ENCODE results near the gene GFM1.

GFM1 gene

DNA sequence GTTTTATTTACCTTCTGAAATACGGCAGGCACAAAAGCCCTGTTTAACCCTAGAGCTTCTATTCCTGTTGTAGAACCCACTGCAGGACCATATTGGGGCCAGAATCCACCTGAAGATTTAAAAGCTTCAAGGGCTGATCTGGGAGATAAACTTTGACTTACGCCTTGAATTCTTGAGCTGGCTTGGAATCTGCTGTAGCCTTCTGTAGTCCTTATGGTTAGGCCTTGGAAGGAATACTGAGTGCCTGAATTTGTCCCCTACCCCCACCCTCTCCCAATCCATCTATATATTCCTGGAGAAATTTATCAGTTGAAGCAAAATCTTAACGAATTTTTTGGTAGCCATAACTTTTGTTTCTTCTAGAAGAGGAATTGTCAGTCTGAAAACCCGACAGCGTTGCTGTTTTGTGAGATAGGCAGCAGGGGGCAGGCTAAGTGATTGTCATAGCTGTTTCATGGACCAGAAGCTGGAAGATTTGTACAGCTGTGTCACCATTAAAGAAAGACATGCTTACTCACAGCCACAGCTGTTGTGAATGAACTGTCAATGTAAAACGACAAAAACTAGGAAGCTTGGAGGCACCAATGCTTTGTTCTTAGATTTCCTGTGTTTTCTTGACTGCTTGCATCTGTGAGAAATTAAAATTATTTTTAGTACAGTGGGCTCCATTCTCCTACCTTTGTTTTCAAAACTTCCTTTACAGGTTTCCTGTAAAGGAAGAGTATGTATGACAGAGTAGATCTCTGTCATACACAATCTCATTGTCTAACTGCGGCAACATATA lies 15.3 kb downstream of the GFM1 start:
- DNase-seq (ENCODE audit: low read depth) = peak; percentile 5
- H3K4me3 ChIP-seq (ENCODE audit: low read depth, low read length) = no peak overlapping the region
- TF ChIP-seq, protein P1, sequence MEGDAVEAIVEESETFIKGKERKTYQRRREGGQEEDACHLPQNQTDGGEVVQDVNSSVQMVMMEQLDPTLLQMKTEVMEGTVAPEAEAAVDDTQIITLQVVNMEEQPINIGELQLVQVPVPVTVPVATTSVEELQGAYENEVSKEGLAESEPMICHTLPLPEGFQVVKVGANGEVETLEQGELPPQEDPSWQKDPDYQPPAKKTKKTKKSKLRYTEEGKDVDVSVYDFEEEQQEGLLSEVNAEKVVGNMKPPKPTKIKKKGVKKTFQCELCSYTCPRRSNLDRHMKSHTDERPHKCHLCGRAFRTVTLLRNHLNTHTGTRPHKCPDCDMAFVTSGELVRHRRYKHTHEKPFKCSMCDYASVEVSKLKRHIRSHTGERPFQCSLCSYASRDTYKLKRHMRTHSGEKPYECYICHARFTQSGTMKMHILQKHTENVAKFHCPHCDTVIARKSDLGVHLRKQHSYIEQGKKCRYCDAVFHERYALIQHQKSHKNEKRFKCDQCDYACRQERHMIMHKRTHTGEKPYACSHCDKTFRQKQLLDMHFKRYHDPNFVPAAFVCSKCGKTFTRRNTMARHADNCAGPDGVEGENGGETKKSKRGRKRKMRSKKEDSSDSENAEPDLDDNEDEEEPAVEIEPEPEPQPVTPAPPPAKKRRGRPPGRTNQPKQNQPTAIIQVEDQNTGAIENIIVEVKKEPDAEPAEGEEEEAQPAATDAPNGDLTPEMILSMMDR (IDR thresholded peaks at IDR 0.05; ENCODE audit: low read depth, low read length, missing control alignments) = peak; percentile 66

DNA sequence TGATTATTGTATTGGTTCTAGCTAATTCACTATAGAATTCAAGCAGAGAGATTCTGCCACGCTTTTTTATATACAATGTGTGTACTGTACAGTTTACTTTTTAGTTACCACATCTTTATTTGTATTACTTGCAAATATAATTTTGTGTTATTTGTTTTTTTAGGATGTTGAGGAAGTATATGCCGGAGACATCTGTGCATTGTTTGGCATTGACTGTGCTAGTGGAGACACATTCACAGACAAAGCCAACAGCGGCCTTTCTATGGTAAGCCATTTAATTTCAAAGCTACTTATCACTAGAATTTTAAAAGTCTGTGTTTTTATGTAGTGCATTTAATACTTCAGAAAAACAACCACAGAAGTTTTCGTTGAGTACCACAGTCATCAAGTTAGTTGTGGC lies 16.4 kb downstream of the GFM1 start:
- no peak overlapping the region for H3K4me3 ChIP-seq (ENCODE audit: low read depth, low read length)
- DNase-seq (ENCODE audit: low read depth) = no peak
- TF ChIP-seq, protein P1 (IDR thresholded peaks at IDR 0.05; ENCODE audit: low read depth, low read length, missing control alignments) = no peak

DNA sequence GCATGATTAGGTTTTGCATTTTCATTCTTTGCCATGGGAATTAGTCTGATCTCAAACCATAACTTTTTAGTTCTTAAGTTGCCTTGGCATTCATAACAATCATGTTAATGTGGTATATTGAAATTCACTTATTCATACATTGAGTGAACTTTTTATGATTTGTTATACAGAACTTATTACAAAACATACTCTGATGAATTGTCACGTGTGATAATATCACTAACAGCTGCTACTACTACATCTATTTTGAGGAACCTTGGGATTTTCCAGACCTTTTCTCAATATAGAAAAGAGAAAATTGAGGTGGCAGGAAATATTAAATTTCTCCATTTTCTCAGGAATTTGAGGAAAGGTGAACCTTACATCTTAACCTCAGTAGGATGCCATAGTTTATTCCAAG lies 18.9 kb downstream of the GFM1 start:
- TF ChIP-seq, protein P1 (IDR thresholded peaks at IDR 0.05; ENCODE audit: low read depth, low read length, missing control alignments) = no peak
- no peak for DNase-seq (ENCODE audit: low read depth)
- H3K4me3 ChIP-seq (ENCODE audit: low read depth, low read length) = no peak overlapping the region

DNA sequence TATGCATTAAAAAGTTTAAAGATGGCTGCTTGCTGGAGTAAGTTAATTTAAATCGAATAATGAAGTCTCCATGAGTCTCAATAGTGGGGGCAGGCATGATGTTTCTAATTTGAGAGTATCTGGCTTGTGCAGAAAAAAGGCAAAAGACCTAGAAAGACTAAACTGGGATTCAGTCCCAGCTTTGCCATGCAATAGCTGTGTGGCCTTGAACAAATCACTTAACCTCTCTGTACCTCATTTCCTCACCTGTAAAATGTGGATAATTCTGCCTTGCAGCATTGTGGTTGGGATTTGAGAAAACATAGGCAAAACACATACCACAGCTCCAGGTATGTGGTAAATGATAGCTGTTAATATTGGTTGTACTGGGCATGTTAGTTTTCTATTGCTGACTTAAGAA lies 19.5 kb downstream of the GFM1 start:
- H3K4me3 ChIP-seq (ENCODE audit: low read depth, low read length) = no peak overlapping the region
- TF ChIP-seq, protein P1 (IDR thresholded peaks at IDR 0.05; ENCODE audit: low read depth, low read length, missing control alignments) = no peak
- DNase-seq (ENCODE audit: low read depth) = no peak

DNA sequence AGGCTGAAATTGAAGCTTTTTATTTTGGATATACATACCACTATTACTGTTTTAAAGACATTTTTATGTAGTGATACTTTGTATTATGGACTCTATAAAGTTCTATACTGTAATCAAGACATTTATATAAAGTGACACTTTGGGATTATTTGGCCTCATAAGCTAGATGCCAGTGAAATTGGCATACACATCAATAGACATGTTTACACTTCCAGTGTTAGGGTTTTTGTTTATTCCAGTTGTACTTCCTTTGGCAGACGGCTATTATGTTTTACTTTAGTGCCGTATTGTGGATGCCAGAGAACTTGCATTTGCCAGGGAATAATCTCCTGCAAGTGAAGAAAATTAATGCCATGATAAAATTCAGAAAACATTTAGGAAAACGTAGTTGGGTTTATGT lies 22.1 kb downstream of the GFM1 start:
- DNase-seq (ENCODE audit: low read depth) = no peak
- no peak overlapping the region for H3K4me3 ChIP-seq (ENCODE audit: low read depth, low read length)
- TF ChIP-seq, protein P1 (IDR thresholded peaks at IDR 0.05; ENCODE audit: low read depth, low read length, missing control alignments) = no peak

DNA sequence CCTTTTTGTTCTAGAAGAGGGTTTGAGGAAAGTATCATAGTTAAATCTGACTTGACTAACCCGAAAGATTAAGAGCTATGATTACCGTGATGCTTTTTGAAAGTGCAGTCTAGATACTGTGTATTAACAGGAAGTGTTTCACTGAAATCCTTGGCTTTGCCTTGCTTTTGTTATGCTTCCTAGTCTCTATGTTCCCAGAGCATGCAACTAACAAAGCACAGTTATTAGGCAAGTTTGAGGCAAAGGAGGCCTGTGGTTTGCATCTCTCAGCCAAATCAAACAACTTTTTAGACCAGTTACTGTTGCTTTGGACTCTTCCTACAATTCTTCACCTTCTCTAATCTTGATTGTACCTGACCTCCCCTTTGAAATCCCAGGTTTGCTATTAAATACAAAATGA lies 24.2 kb downstream of the GFM1 start:
- TF ChIP-seq, protein P1 (IDR thresholded peaks at IDR 0.05; ENCODE audit: low read depth, low read length, missing control alignments) = no peak
- H3K4me3 ChIP-seq (ENCODE audit: low read depth, low read length) = no peak overlapping the region
- no peak for DNase-seq (ENCODE audit: low read depth)

DNA sequence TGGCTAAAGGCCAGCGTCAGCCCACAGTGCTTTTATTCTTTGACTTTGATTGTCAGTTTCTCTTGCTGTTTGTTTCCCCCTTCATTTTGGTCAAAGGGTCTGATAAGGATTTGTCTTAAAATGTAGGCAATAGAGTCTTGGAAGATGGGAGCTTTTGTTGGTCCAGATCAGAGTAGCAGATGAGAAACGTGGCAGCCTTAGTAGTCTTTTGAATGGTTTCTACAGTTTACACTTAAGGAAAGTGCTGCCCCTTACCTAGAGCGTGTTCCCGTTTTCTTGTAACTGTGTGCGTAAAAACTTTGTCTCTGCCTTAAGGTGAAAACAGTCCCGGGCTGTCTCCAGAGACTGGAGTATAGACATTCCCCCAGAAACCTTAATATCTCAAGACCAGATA lies 27.5 kb downstream of the GFM1 start:
- TF ChIP-seq, protein P1 (IDR thresholded peaks at IDR 0.05; ENCODE audit: low read depth, low read length, missing control alignments) = no peak
- H3K4me3 ChIP-seq (ENCODE audit: low read depth, low read length) = peak overlapping the region; percentile 68
- no peak for DNase-seq (ENCODE audit: low read depth)
